Suprapubic skin (tissue), 4 donors: ENCODE results near the gene GLIS2. TPM values are rescaled to one million over a fixed set of nuclear protein-coding genes. Genes with fewer than 3 reads are reported as not detected.
A peak's percentile ranks its signal among the peaks of the same experiment; 100 is the strongest.

Source experiments
- DNase-seq, 2 donors: peaks; one replicate each; pipeline ENCODE4 v3.0.0-alpha.2; 2019; ENCODE audit warnings: low spot score in 2 of 2
- H3K27ac ChIP-seq: fragments of 200-600 bp; sonication (generic); one replicate; pipeline ENCODE4 v1.5.1; 2019
- H3K27me3 ChIP-seq: fragments of 200-600 bp; sonication (generic); one replicate; pipeline ENCODE4 v1.5.1; 2019
- H3K36me3 ChIP-seq: fragments of 200-600 bp; sonication (generic); one replicate; pipeline ENCODE4 v1.5.1; 2019
- H3K4me1 ChIP-seq: fragments of 200-600 bp; sonication (generic); one replicate; pipeline ENCODE4 v1.5.1; 2019
- H3K4me3 ChIP-seq: fragments of 200-600 bp; sonication (generic); one replicate; pipeline ENCODE4 v1.5.1; 2019; ENCODE audit warnings: mild to moderate bottlenecking
- H3K9me3 ChIP-seq: fragments of 200-600 bp; sonication (generic); one replicate; pipeline ENCODE4 v1.5.1; 2019
- EP300 ChIP-seq: sonication (generic); formaldehyde crosslinking; IDR thresholded peaks from one replicate; pipeline ENCODE4 v1.6.1; 2017; ENCODE audit warnings: antibody characterized with exemption
- POLR2A ChIP-seq, 2 donors: fragments of 450-650 bp; IDR thresholded peaks; one replicate each; pipeline ENCODE4 v1.6.1; 2017; ENCODE audit warnings: antibody characterized with exemption in 2 of 2, mild to moderate bottlenecking in 2 of 2, moderate library complexity in 2 of 2
- POLR2AphosphoS5 ChIP-seq, 3 donors: sonication (generic); formaldehyde crosslinking; IDR thresholded peaks; one replicate each; pipeline ENCODE4 v1.6.1; 2017; ENCODE audit warnings: antibody characterized with exemption in 3 of 3
- WGBS: methylation state at CpG from one replicate; pipeline ENCODE4 v1.1.5; 2018; 5-methylcytosine and 5-hydroxymethylcytosine counted together
- total RNA-seq, 4 donors: library from RNA; depleted of rRNA; stranded (reverse); fragments of >200 nt; gene quantifications; one replicate each; pipeline ENCODE4 v1.1.0, GENCODE V29; 2016
- TF ChIP-seq, protein P1 (sequence below), 2 donors: fragments of 200-600 bp in 1 of 2; fragments of 450-650 bp in 1 of 2; sonication (generic) in 1 of 2; IDR thresholded peaks; one replicate each; pipeline ENCODE4 v1.5.1; 2016 to 2019; ENCODE audit warnings: antibody characterized with exemption in 2 of 2, mild to moderate bottlenecking in 1 of 2, moderate library complexity in 1 of 2

The GLIS2 gene
- total RNA-seq, 4 donors from 2014 or later: 1.1 to 3.1 (median 2.3) TPM

DNA sequence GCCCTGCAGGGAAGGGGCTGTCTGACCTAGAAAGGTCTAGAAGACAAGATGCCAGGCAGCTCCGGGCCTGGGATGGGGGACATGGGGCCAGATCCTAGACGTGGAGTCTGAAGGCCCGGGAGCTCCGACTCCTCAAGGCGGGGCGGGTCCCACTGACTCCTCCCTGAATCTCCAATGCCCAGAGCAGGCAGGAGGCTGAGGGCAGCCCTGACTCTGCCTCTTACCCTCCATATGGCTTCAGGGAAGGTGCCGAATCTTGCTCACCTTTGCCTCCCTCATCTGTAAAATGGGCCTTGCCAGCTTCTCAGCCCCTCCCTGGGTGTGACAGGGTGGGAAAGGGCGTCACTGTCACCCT, 70.6 kb downstream of the GLIS2 start:
- TF ChIP-seq POLR2A (IDR thresholded peaks at IDR 0.05): no peak
- TF ChIP-seq POLR2AphosphoS5 (IDR thresholded peaks at IDR 0.05): no peak
- Histone ChIP-seq H3K27ac (peak overlapping the region; percentile 59), H3K4me3 (no peak overlapping the region), H3K9me3 (no peaks in the 10 kb centered on the region), H3K27me3 (no peaks in the 10 kb centered on the region), H3K36me3 (peaks cover 53% of the 10 kb centered on the region), H3K4me1 (peaks cover 63% of the 10 kb centered on the region)
- 67% methylated on average over 5 of the region's 8 CpGs for WGBS
- peak in 1 of 2 donors; percentile 76 for DNase-seq

DNA sequence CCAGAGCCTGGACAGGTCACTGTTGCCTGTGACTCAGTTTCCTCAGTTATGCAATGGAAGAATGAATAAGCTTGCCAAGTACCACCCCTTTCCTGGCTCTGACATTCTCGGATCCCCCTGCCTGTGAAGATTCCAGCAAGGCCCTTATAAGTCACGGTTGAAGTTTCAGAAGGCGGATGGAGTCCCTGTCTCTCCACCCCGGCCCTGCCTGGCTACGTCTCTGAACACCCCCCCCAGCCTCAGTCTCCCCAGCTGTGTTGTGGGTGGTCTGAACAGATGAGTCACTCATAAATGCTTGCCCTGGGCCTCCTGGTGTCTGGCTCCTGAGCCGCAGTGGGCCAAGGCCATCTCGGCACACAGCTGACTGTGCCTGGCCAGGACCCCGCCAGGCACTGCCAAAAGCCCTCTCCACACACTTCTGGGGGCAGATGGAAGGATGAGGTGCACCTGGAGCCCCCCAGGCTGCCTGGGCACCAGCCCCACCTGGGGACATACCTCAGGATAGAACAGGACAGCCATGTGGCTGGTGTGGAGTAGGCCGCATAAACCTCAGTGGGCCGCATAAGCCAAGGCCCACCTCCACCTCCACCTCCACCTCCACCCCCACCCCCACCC, 71.2 kb downstream of the GLIS2 start:
- peak in 1 of 2 donors; percentile 62 for DNase-seq
- no peaks in the 10 kb centered on the region for H3K27me3 ChIP-seq
- no peak for TF ChIP-seq POLR2AphosphoS5 (IDR thresholded peaks at IDR 0.05)
- no peak for TF ChIP-seq POLR2A (IDR thresholded peaks at IDR 0.05)
- TF ChIP-seq, protein P1, sequence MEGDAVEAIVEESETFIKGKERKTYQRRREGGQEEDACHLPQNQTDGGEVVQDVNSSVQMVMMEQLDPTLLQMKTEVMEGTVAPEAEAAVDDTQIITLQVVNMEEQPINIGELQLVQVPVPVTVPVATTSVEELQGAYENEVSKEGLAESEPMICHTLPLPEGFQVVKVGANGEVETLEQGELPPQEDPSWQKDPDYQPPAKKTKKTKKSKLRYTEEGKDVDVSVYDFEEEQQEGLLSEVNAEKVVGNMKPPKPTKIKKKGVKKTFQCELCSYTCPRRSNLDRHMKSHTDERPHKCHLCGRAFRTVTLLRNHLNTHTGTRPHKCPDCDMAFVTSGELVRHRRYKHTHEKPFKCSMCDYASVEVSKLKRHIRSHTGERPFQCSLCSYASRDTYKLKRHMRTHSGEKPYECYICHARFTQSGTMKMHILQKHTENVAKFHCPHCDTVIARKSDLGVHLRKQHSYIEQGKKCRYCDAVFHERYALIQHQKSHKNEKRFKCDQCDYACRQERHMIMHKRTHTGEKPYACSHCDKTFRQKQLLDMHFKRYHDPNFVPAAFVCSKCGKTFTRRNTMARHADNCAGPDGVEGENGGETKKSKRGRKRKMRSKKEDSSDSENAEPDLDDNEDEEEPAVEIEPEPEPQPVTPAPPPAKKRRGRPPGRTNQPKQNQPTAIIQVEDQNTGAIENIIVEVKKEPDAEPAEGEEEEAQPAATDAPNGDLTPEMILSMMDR (IDR thresholded peaks at IDR 0.05): no peak
- no peak for TF ChIP-seq EP300
- peaks cover 46% of the 10 kb centered on the region for H3K36me3 ChIP-seq
- no peak overlapping the region for H3K4me3 ChIP-seq
- peaks cover 63% of the 10 kb centered on the region for H3K4me1 ChIP-seq
- 74% methylated on average over 7 of the region's 10 CpGs for WGBS
- no peak overlapping the region for H3K27ac ChIP-seq
- no peaks in the 10 kb centered on the region for H3K9me3 ChIP-seq

DNA sequence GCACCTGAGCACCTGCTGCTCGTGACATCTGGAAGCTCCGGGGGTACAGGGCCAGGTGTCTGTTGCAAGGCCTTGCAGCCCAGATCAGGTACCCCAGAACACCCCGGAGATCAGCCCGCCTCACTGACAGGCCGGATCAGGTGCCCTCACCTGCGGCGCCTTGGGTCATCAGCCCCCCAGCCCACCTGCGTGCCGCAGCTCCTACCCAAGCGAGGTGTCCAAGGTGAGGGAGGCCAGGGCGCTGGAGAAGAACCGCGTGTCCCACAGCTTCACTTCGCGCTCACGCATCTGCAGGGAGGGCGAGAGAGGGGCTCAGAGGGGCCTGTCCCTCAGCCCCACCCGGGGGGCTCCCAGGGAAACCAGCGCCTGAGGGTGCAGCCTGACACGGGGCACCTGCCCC, 71.9 kb downstream of the GLIS2 start:
- no peak overlapping the region for H3K4me3 ChIP-seq
- TF ChIP-seq EP300 (no peak), POLR2AphosphoS5 (IDR thresholded peaks at IDR 0.05) (no peak), POLR2A (IDR thresholded peaks at IDR 0.05) (no peak)
- TF ChIP-seq, protein P1 (IDR thresholded peaks at IDR 0.05): no peak
- no peaks in the 10 kb centered on the region for H3K9me3 ChIP-seq
- peaks cover 39% of the 10 kb centered on the region for H3K36me3 ChIP-seq
- H3K4me1 ChIP-seq: peaks cover 63% of the 10 kb centered on the region
- 90% methylated on average over 2 of the region's 20 CpGs for WGBS
- H3K27me3 ChIP-seq: no peaks in the 10 kb centered on the region
- peak in 1 of 2 donors; percentile 65 for DNase-seq
- no peak overlapping the region for H3K27ac ChIP-seq

DNA sequence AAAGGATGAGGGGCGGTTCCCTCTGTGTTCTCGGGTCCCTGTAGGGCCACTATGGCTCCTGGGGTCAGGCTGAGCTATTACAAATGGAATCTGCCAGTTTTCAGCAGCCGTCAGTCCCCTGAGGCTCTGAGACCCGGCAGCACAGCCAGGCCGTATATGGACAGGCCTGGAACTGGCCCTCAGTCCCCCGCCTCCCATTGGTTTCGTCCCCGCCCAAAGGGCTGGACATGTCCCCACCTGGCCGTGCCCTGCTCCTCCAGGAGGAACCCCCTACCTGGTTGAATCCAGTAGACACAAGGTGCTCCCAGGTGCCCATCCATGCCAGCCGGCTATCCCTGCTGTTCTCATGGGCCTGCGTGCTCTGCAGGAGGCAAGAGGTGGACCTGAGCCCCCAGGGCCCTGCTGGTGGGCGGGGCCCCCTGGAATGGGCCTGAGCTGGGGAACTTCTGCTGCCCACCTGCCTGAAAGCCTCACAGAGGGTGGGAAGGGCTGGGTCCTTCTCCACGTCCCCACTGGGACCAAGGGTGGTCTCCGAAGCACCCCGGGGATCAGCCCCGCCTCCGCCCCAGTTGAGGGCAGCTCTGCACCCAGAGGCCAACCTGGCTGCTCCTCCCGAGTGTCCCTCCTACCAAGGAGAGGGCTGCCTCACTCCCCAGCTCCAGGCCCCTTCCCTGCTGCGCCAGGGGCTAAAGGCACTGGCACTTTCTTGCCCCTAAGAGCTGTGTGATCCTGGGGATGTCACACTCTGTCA, 72.6 kb downstream of the GLIS2 start:
- no peak overlapping the region for H3K4me3 ChIP-seq
- no peaks in the 10 kb centered on the region for H3K27me3 ChIP-seq
- H3K4me1 ChIP-seq: peaks cover 66% of the 10 kb centered on the region
- TF ChIP-seq POLR2A (IDR thresholded peaks at IDR 0.05) (no peak), EP300 (no peak), POLR2AphosphoS5 (IDR thresholded peaks at IDR 0.05) (no peak)
- TF ChIP-seq, protein P1 (IDR thresholded peaks at IDR 0.05): no peak
- H3K27ac ChIP-seq: peak overlapping the region; percentile 65
- DNase-seq: peak in 1 of 2 donors; percentile 68
- WGBS: 49% methylated on average over 5 of the region's 19 CpGs
- peaks cover 36% of the 10 kb centered on the region for H3K36me3 ChIP-seq
- no peaks in the 10 kb centered on the region for H3K9me3 ChIP-seq

Other genes with a start within 250 kb of the GLIS2 start
- gene ADCY9, start 199.6 kb upstream of the GLIS2 start, total RNA-seq: 10 to 100 TPM; 21.5 to 27.2 (median 26.4) TPM
- gene SRL, start 74.0 kb upstream of the GLIS2 start, total RNA-seq: 1 to 10 TPM in 1 of 4 donors, under 1 TPM in 3; 0.16 to 1.4 (median 0.52) TPM
- gene TFAP4, start 43.0 kb upstream of the GLIS2 start, total RNA-seq: 10 to 100 TPM; 12.0 to 18.3 (median 14.9) TPM
- 10 to 100 TPM; 23.8 to 54.7 (median 46.1) TPM for gene PAM16, start 35.3 kb downstream of the GLIS2 start, total RNA-seq
- 10 to 100 TPM; 10.8 to 23.3 (median 22.3) TPM for gene VASN, start 55.8 kb downstream of the GLIS2 start, total RNA-seq
- gene CORO7, start 100.5 kb downstream of the GLIS2 start, total RNA-seq: 10 to 100 TPM; 18.8 to 29.6 (median 25.7) TPM
- gene DNAJA3, start 109.8 kb downstream of the GLIS2 start, total RNA-seq: 10 to 100 TPM; 41.1 to 70.9 (median 48.7) TPM
- 10 to 100 TPM; 52.7 to 72.3 (median 61.6) TPM for gene NMRAL1, start 158.6 kb downstream of the GLIS2 start, total RNA-seq
- gene HMOX2, start 160.3 kb downstream of the GLIS2 start, total RNA-seq: 10 to 100 TPM; 43.6 to 64.3 (median 52.7) TPM
- gene CDIP1, start 222.7 kb downstream of the GLIS2 start, total RNA-seq: 10 to 100 TPM; 14.7 to 30.0 (median 21.3) TPM
- gene C16orf96, start 240.3 kb downstream of the GLIS2 start, total RNA-seq: 1 to 10 TPM in 1 of 4 donors, under 1 TPM in 3; 0.15 to 1.2 (median 0.33) TPM